ENCODE data around the gene PHF20.
"Not testable (repeated sequence)": the region's sequence is repeated elsewhere in the genome, so short reads cannot be mapped to it uniquely, and the experiment has no call there.

Gene PHF20

GRCh38 chr20:35739294-35740163 is 32.3 kb upstream of the PHF20 start:
- no peak for DNase-seq

GRCh38 chr20:35741892-35742740 is 29.7 kb upstream of the PHF20 start, which contains the start of gene RBM39:
RBM39 (minus strand) TSS chr20:35742260; CDS start chr20:35740874, 1,386 bp downstream.
- peak; percentile 78 to 100 (median 99) for DNase-seq

- DNase-seq, result peak in 2 of 51 donors; percentile 45 to 59
Observed at GRCh38 chr20:35742741-35743523, 28.9 kb upstream of the PHF20 start.

GRCh38 chr20:35743693-35744491 is 27.9 kb upstream of the PHF20 start:
- peak in 1 of 51 donors; percentile 3 for DNase-seq

GRCh38 chr20:35744492-35744841 is 27.3 kb upstream of the PHF20 start:
- not testable (repeated sequence) for DNase-seq

- no peak for DNase-seq
Observed at GRCh38 chr20:35750611-35751010, 21.2 kb upstream of the PHF20 start.

GRCh38 chr20:35756404-35756803 is 15.4 kb upstream of the PHF20 start:
- DNase-seq, result no peak

GRCh38 chr20:35757098-35757705 is 14.6 kb upstream of the PHF20 start:
- no peak for DNase-seq

- DNase-seq, result not testable (repeated sequence)
Observed at GRCh38 chr20:35761548-35761947, 10.3 kb upstream of the PHF20 start.

- no peak for DNase-seq
Observed at GRCh38 chr20:35762461-35762860, 9.4 kb upstream of the PHF20 start.

GRCh38 chr20:35764936-35765335 is 6.9 kb upstream of the PHF20 start:
- DNase-seq, result not testable (repeated sequence)

- no peak for DNase-seq
Observed at GRCh38 chr20:35766843-35767242, 5.0 kb upstream of the PHF20 start.

- peak in 33 of 51 donors; percentile 2 to 61 (median 26) for DNase-seq
Observed at GRCh38 chr20:35767683-35768481, 3.9 kb upstream of the PHF20 start.

- peak in 49 of 51 donors; percentile 9 to 91 (median 68) for DNase-seq
Observed at GRCh38 chr20:35768731-35769664, 2.8 kb upstream of the PHF20 start.

- DNase-seq, result no peak
Observed at GRCh38 chr20:35771367-35771688, 487 bp upstream of the PHF20 start.

GRCh38 chr20:35772563-35773058 is 796 bp downstream of the PHF20 start:
- peak in 1 of 51 donors; percentile 28 for DNase-seq

GRCh38 chr20:35773154-35773751 is 1.4 kb downstream of the PHF20 start:
- DNase-seq, result peak in 11 of 51 donors; percentile 2 to 35 (median 9)

- no peak for DNase-seq
Observed at GRCh38 chr20:35774391-35774790, 2.6 kb downstream of the PHF20 start.

All from hypothalamus (tissue), 51 donors.